GM12878 (cell line): ENCODE results near the gene STK32B. TPM values are rescaled to one million over a fixed set of nuclear protein-coding genes. Genes with fewer than 3 reads are reported as not detected.

ENCODE experiments used
- ATAC-seq: fragments of 200-7000 bp; cut with Tn5 transposase; 3 replicates; pipeline ENCODE4 v1.9.1; 2020; ENCODE audit warnings: mild to moderate bottlenecking, moderate library complexity
- BruUV-seq: library from RNA; stranded (reverse); fragments of 400-500 nt; replicated peaks from 2 replicates; lab custom pipeline; 2021; lab: Mats Ljungman, UMichigan
- CTCF ChIA-PET: fragments of 300-600 bp; sonication (Branson Sonifier 250); formaldehyde crosslinking; extraction: SDS; loops from one replicate; lab custom pipeline; 2021; ENCODE audit warnings: inconsistent platforms; lab: Yijun Ruan, JAX
- POLR2A ChIA-PET: fragments of 350-600 bp; formaldehyde crosslinking; extraction: SDS; loops from one replicate; lab custom pipeline; 2021; ENCODE audit warnings: inconsistent platforms; lab: Charles Lee
- RAD21 ChIA-PET: fragments of 300-600 bp; sonication (Branson Sonifier 250); formaldehyde crosslinking; loops from one replicate; lab custom pipeline; 2023; ENCODE audit warnings: antibody characterized with exemption; ENCODE audit not compliant: unreplicated experiment; lab: Charles Lee
- SMC1A ChIA-PET: fragments of 300-600 bp; sonication (Branson Sonifier 250); formaldehyde crosslinking; loops from one replicate; lab custom pipeline; 2023; ENCODE audit not compliant: unreplicated experiment, uncharacterized antibody; lab: Charles Lee
- DNase-seq: peaks from one replicate; pipeline ENCODE4 v3.0.0-alpha.2; 2011; ENCODE audit warnings: low read depth, low spot score
- FAIRE-seq: peaks from 3 replicates; lab custom pipeline; 2011; peaks lifted over from hg19 to GRCh38; lab: Jason Lieb, UNC
- H2AFZ ChIP-seq: 2 replicates; pipeline ENCODE4 v1.6.0; 2011; ENCODE audit warnings: low read depth, low read length, control low read depth; ENCODE audit not compliant: control insufficient read depth
- H3K27ac ChIP-seq: 2 replicates; pipeline ENCODE4 v1.5.1; 2011; ENCODE audit warnings: control low read depth; ENCODE audit not compliant: control insufficient read depth, insufficient read depth
- H3K27me3 ChIP-seq, 2 experiments: replicated peaks in 1 of 2; 2 replicates each; pipeline versions ENCODE4 v1.6.0 to v1.6.1; 2011; ENCODE audit warnings: low read length in 1 of 2; ENCODE audit not compliant: control insufficient read depth in 2 of 2, insufficient read depth in 2 of 2
- H3K36me3 ChIP-seq, 2 experiments: 2 replicates each; pipeline ENCODE4 v1.5.1; 2011; ENCODE audit warnings: low read length in 1 of 2; ENCODE audit not compliant: control insufficient read depth in 2 of 2, insufficient read depth in 2 of 2
- H3K4me1 ChIP-seq: 2 replicates; pipeline ENCODE4 v1.6.1; 2011; ENCODE audit warnings: mild to moderate bottlenecking, low read length, moderate library complexity, mixed read lengths; ENCODE audit not compliant: control insufficient read depth, insufficient read depth
- H3K4me2 ChIP-seq: 2 replicates; pipeline ENCODE4 v1.6.0; 2011; ENCODE audit warnings: control low read depth; ENCODE audit not compliant: control insufficient read depth, insufficient read depth
- H3K4me3 ChIP-seq: fragments of 200-600 bp; sonication (generic); 2 replicates; pipeline ENCODE4 v1.5.1; 2016
- H3K79me2 ChIP-seq: 2 replicates; pipeline ENCODE4 v1.6.0; 2011; ENCODE audit warnings: low read length; ENCODE audit not compliant: control insufficient read depth, insufficient read depth
- H3K9ac ChIP-seq: 2 replicates; pipeline ENCODE4 v1.8.0; 2011; ENCODE audit warnings: low read length, control low read depth, mixed read lengths; ENCODE audit not compliant: control insufficient read depth, insufficient read depth
- H3K9me3 ChIP-seq: replicated peaks from 3 replicates; pipeline ENCODE4 v1.5.1; 2011; ENCODE audit warnings: mild to moderate bottlenecking, low read length; ENCODE audit not compliant: control insufficient read depth, insufficient read depth
- H4K20me1 ChIP-seq: 2 replicates; pipeline ENCODE4 v1.6.0; 2011; ENCODE audit not compliant: control insufficient read depth, insufficient read depth
- BHLHE40 ChIP-seq, 2 experiments: fragments of 450-650 bp in 1 of 2; IDR thresholded peaks; 2 replicates each; pipeline ENCODE4 v1.6.1; 2011 to 2017; ENCODE audit warnings: low read depth in 2 of 2, borderline replicate concordance in 1 of 2, improper control_type of control experiment in 1 of 2, low read length in 1 of 2, mild to moderate bottlenecking in 1 of 2
- EP300 ChIP-seq, 2 experiments: fragments of 150-350 bp in 1 of 2; IDR thresholded peaks; 2 replicates each; pipeline ENCODE4 v1.6.1; 2011 to 2012; ENCODE audit warnings: low read depth in 2 of 2, low read length in 2 of 2, borderline replicate concordance in 1 of 2, improper control_type of control experiment in 1 of 2, inconsistent platforms in 1 of 2; ENCODE audit not compliant: control insufficient read depth in 1 of 2
- HDAC2 ChIP-seq: fragments of 200-600 bp; sonication (generic); IDR thresholded peaks from 2 replicates; pipeline ENCODE4 v1.6.1; 2017
- MTA3 ChIP-seq: IDR thresholded peaks from 2 replicates; pipeline ENCODE4 v1.6.1; 2012; ENCODE audit warnings: low read length, inconsistent platforms, borderline replicate concordance
- NBN ChIP-seq: fragments of 450-650 bp; IDR thresholded peaks from 2 replicates; pipeline ENCODE4 v1.6.1; 2016
- SRF ChIP-seq, 2 experiments: IDR thresholded peaks; 2 replicates each; pipeline ENCODE4 v1.6.1; 2011; ENCODE audit warnings: low read depth in 2 of 2, low read length in 2 of 2, mild to moderate bottlenecking in 1 of 2, moderate library complexity in 1 of 2
- ZSCAN29 ChIP-seq: fragments of 450-650 bp; IDR thresholded peaks from 2 replicates; pipeline ENCODE4 v1.6.1; 2017; ENCODE audit warnings: mild to moderate bottlenecking, moderate library complexity
- WGBS: methylation state at CpG from one replicate; pipeline ENCODE4 v1.1.6; 2016; ENCODE audit warnings: low lambda C conversion rate; ENCODE audit not compliant: insufficient replicate concordance, insufficient coverage; ENCODE audit errors: missing lambda C conversion rate; 5-methylcytosine and 5-hydroxymethylcytosine counted together
- in situ Hi-C: fragments of 300-500 bp; cut with MboI; formaldehyde crosslinking; loops from 9 replicates; pipeline ENCODE4 v1.14.3; 2018; ENCODE audit warnings: mixed read lengths
- intact Hi-C: fragments of 100-400 bp; cut with micrococcal nuclease; formaldehyde crosslinking; loops from one replicate; pipeline ENCODE4 v1.14.2; 2022; ENCODE audit not compliant: unreplicated experiment
- polyA plus RNA-seq, 11 experiments: library from polyadenylated mRNA; depleted of rRNA in 4 of 11; unstranded in 6 of 11; stranded (reverse) in 5 of 11; fragments of >200 nt; fragmentation: Nextera tagmentation in 4 of 11; fragmentation: Illumina TruSeq in 1 of 11; extraction: Ambion mirVana in 4 of 11; extraction: Trizol in 1 of 11; gene quantifications; 1 replicate in 1 of 11; 2 replicates in 10 of 11; pipeline versions ENCODE4 v1.2.1 to v1.2.3, GENCODE V29; 2011 to 2016; ENCODE audit warnings: inconsistent platforms in 2 of 11, missing spikeins in 2 of 11, low read depth in 1 of 11
- total RNA-seq, 4 experiments: library from RNA; depleted of rRNA in 3 of 4; stranded (reverse); fragments of >200 nt in 3 of 4; fragmentation: Illumina TruSeq in 1 of 4; extraction: Trizol in 1 of 4; gene quantifications; 2 replicates each; pipeline versions ENCODE4 v1.2.1 to v1.2.3, GENCODE V29; 2013 to 2021
- TF ChIP-seq, protein P1 (sequence below): IDR thresholded peaks from 2 replicates; pipeline ENCODE4 v1.6.1; 2011; ENCODE audit warnings: low read depth, low read length, improper control_type of control experiment, borderline replicate concordance
- TF ChIP-seq, protein P2 (sequence below): fragments of 150-350 bp; IDR thresholded peaks from 2 replicates; pipeline ENCODE4 v1.6.1; 2014; ENCODE audit warnings: mild to moderate bottlenecking, low read depth, low read length

The STK32B gene
- total and polyA plus RNA-seq, 10 of the 15 experiments (the other 5 are each of a cell fraction or from before 2014, with no cell fraction given): 0.04 to 0.12 (median 0.08) TPM; not detected in 7

DNA sequence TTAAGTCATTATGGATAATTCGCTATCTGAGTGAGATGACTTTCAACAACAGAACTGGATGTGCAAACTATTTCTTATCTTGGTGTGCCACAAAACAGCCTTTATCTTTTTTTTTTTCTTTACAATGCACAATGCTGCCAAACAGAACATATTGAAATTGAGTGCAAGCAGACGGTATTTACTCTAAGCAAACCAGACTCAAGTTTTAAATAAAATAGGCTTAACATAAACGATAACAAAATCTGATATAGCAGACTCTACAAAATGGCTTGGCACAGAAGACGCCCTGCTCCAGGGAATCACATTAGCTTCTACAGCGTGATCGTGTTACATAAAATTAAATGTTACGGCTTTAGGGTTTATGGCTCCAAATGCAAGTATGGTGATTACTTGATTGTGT is 9.6 kb upstream of the STK32B start:
- Histone ChIP-seq H3K27ac (no peak overlapping the region), H3K79me2 (no peaks in the 10 kb centered on the region), H3K36me3 (no peaks in the 10 kb centered on the region), H2AFZ (no peak overlapping the region), H3K27me3 (no peaks in the 10 kb centered on the region), H3K9me3 (no peaks in the 10 kb centered on the region; the same call in 2 of the 3 replicates), H3K4me1 (no peaks in the 10 kb centered on the region), H3K9ac (no peak overlapping the region), H3K4me2 (no peak overlapping the region), H4K20me1 (no peaks in the 10 kb centered on the region), H3K4me3 (no peak overlapping the region)
- TF ChIP-seq ZSCAN29 (no peak), BHLHE40 (IDR thresholded peaks at IDR 0.05; ENCODE audit: borderline replicate concordance in 1 of 2, low read depth in 2 of 2, low read length in 1 of 2) (no peak), EP300 (IDR thresholded peaks at IDR 0.05; ENCODE audit: borderline replicate concordance in 1 of 2, control insufficient read depth in 1 of 2, low read depth in 2 of 2, low read length in 2 of 2) (no peak), MTA3 (no peak), NBN (no peak), HDAC2 (no peak), SRF (IDR thresholded peaks at IDR 0.05; ENCODE audit: low read depth in 2 of 2, low read length in 2 of 2) (no peak)
- TF ChIP-seq, protein P1, sequence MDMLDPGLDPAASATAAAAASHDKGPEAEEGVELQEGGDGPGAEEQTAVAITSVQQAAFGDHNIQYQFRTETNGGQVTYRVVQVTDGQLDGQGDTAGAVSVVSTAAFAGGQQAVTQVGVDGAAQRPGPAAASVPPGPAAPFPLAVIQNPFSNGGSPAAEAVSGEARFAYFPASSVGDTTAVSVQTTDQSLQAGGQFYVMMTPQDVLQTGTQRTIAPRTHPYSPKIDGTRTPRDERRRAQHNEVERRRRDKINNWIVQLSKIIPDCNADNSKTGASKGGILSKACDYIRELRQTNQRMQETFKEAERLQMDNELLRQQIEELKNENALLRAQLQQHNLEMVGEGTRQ: no peak
- TF ChIP-seq, protein P2, sequence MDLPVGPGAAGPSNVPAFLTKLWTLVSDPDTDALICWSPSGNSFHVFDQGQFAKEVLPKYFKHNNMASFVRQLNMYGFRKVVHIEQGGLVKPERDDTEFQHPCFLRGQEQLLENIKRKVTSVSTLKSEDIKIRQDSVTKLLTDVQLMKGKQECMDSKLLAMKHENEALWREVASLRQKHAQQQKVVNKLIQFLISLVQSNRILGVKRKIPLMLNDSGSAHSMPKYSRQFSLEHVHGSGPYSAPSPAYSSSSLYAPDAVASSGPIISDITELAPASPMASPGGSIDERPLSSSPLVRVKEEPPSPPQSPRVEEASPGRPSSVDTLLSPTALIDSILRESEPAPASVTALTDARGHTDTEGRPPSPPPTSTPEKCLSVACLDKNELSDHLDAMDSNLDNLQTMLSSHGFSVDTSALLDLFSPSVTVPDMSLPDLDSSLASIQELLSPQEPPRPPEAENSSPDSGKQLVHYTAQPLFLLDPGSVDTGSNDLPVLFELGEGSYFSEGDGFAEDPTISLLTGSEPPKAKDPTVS: no peak
- ATAC-seq (no peak), DNase-seq (no peak), FAIRE-seq (no peak)
- in situ Hi-C loops: no loop called here
- CTCF ChIA-PET: no interaction called here
- BruUV-seq: no TSS peak
- POLR2A ChIA-PET: no interaction called here
- RAD21 ChIA-PET: no interaction called here
- intact Hi-C loops: no loop called here
- WGBS: 44% methylated on average over 7 of the region's 7 CpGs
- SMC1A ChIA-PET: no interaction called here
